CD4-positive, alpha-beta T cell (primary cell): ENCODE data around the gene EFEMP2. TPM values are rescaled to one million over a fixed set of nuclear protein-coding genes. Genes with fewer than 3 reads are reported as not detected.

Experiments used
- ATAC-seq: fragments of 200-7000 bp; cut with Tn5 transposase; one replicate; pipeline ENCODE4 v1.10.0; 2022; ENCODE audit warnings: mild to moderate bottlenecking; ENCODE audit not compliant: poor library complexity
- CTCF ChIA-PET: fragments of 350-600 bp; sonication (Branson Sonifier 250); formaldehyde crosslinking; loops from one replicate; lab custom pipeline; 2021; ENCODE audit warnings: antibody characterized with exemption, inconsistent platforms; lab: Charles Lee
- POLR2A ChIA-PET: fragments of 350-600 bp; sonication (Branson Sonifier 250); formaldehyde crosslinking; loops from one replicate; lab custom pipeline; 2021; ENCODE audit warnings: antibody characterized with exemption, inconsistent platforms; lab: Charles Lee
- DNase-seq, 14 experiments: peaks; one replicate each; pipeline ENCODE4 v3.0.0-alpha.2; 2013 to 2020; ENCODE audit warnings: mixed read lengths in 2 of 14
- H3K27ac ChIP-seq, 2 donors: one replicate each; pipeline versions ENCODE4 v1.5.1 to v1.7.0; 2013; ENCODE audit warnings: low read length in 2 of 2, low read depth in 1 of 2, mild to moderate bottlenecking in 1 of 2
- H3K27me3 ChIP-seq, 2 experiments: 1 replicate in 1 of 2; 2 replicates in 1 of 2; pipeline versions ENCODE4 v1.6.1 to v1.7.0; 2013; ENCODE audit warnings: low read length in 2 of 2, control low read depth in 1 of 2, mild to moderate bottlenecking in 1 of 2, moderate library complexity in 1 of 2; ENCODE audit not compliant: insufficient read depth in 2 of 2, control insufficient read depth in 1 of 2
- H3K36me3 ChIP-seq: one replicate; pipeline ENCODE4 v1.6.1; 2013; ENCODE audit warnings: low read length, control low read depth; ENCODE audit not compliant: insufficient read depth
- H3K4me1 ChIP-seq: one replicate; pipeline ENCODE4 v1.6.1; 2013; ENCODE audit warnings: low read length, control low read depth; ENCODE audit not compliant: insufficient read depth
- H3K4me3 ChIP-seq: one replicate; pipeline ENCODE4 v1.5.1; 2013; ENCODE audit warnings: mild to moderate bottlenecking, low read length, moderate library complexity
- H3K9me3 ChIP-seq, 2 experiments: 1 replicate in 1 of 2; 2 replicates in 1 of 2; pipeline versions ENCODE4 v1.6.1 to v1.7.0; 2013; ENCODE audit warnings: low read length in 2 of 2, mild to moderate bottlenecking in 2 of 2, control low read depth in 1 of 2, moderate library complexity in 1 of 2; ENCODE audit not compliant: control insufficient read depth in 1 of 2, insufficient read depth in 1 of 2
- H3K27ac Mint-ChIP-seq: one replicate; pipeline ENCODE4 v1.8.0; 2020; ENCODE audit warnings: mixed read lengths
- H3K27me3 Mint-ChIP-seq: one replicate; pipeline ENCODE4 v1.8.0; 2021; ENCODE audit warnings: mixed read lengths
- H3K36me3 Mint-ChIP-seq: one replicate; pipeline ENCODE4 v1.8.0; 2021; ENCODE audit warnings: low read depth, mixed read lengths
- H3K4me1 Mint-ChIP-seq: one replicate; pipeline ENCODE4 v1.8.0; 2021; ENCODE audit warnings: low read depth, mixed read lengths
- H3K4me3 Mint-ChIP-seq: one replicate; pipeline ENCODE4 v1.8.0; 2020; ENCODE audit warnings: mild to moderate bottlenecking, mixed read lengths
- H3K9me3 Mint-ChIP-seq: one replicate; pipeline ENCODE4 v1.8.0; 2020; ENCODE audit warnings: mixed read lengths
- CTCF ChIP-seq: fragments of 200-600 bp; IDR thresholded peaks from one replicate; pipeline ENCODE4 v1.8.0; 2022; ENCODE audit warnings: antibody characterized with exemption, mild to moderate bottlenecking
- intact Hi-C, 2 experiments: fragments of 100-400 bp; cut with DNase I in 1 of 2; cut with micrococcal nuclease in 1 of 2; formaldehyde crosslinking; loops; one replicate each; pipeline versions ENCODE4 v1.15.1 to v1.9.0; 2023 to 2025; cut with DNase I, micrococcal nuclease
- total RNA-seq, 174 experiments: library from RNA in 2 of 174; stranded (reverse) in 2 of 174; gene quantifications; one replicate each; pipeline ENCODE4 v1.2.3 and lab custom pipeline; 2021 to 2026

The EFEMP2 gene
- total RNA-seq, 2 experiments from 2014 or later: 5.2 to 5.9 TPM

GRCh38 chr11:65869643-65870306 is 2.8 kb downstream of the EFEMP2 start:
- H3K27ac ChIP-seq: no peak overlapping the region
- peaks cover 33% of the 10 kb centered on the region for H3K36me3 ChIP-seq
- peaks cover 41% of the 10 kb centered on the region for H3K4me1 ChIP-seq
- Mint-ChIP-seq H3K27me3 (no peaks in the 10 kb centered on the region), H3K36me3 (peaks cover 27% of the 10 kb centered on the region), H3K4me1 (peaks cover 16% of the 10 kb centered on the region), H3K9me3 (no peaks in the 10 kb centered on the region), H3K4me3 (peak overlapping the region; percentile 42), H3K27ac (no peak overlapping the region)
- CTCF ChIA-PET: interaction anchor here (1.0 to 1.8 kb wide), 3 partner anchors 10 to 19 kb away, joined by 3 to 14 read pairs (median 3); partner anchors contain the start of genes FIBP and MUS81
- no peaks in the 10 kb centered on the region for H3K27me3 ChIP-seq
- no peak for DNase-seq
- H3K9me3 ChIP-seq: no peaks in the 10 kb centered on the region
- POLR2A ChIA-PET: interaction anchor here (0.9 to 7.1 kb wide), 4 partner anchors 10 to 29 kb away, joined by 3 to 137 read pairs (median 4); partner anchors contain the start of genes CFL1, FIBP and MUS81
- H3K4me3 ChIP-seq: no peak overlapping the region
- intact Hi-C loops: no loop called here
- no peak for TF ChIP-seq CTCF
- no peak for ATAC-seq

- DNase-seq: peak in 1 of 14 experiments; percentile 1
- Mint-ChIP-seq H3K9me3 (no peaks in the 10 kb centered on the region), H3K4me1 (peaks cover 16% of the 10 kb centered on the region), H3K27ac (peak overlapping the region; percentile 24), H3K27me3 (no peaks in the 10 kb centered on the region), H3K4me3 (no peak overlapping the region), H3K36me3 (peaks cover 35% of the 10 kb centered on the region)
- H3K27ac ChIP-seq: no peak overlapping the region
- H3K36me3 ChIP-seq: peaks cover 42% of the 10 kb centered on the region
- peaks cover 38% of the 10 kb centered on the region for H3K4me1 ChIP-seq
- TF ChIP-seq CTCF: no peak
- ATAC-seq: no peak
- intact Hi-C loops: no loop called here
- no peaks in the 10 kb centered on the region for H3K9me3 ChIP-seq
- CTCF ChIA-PET: interaction anchor here (1.0 to 1.8 kb wide), 3 partner anchors 9 to 22 kb away, joined by 3 to 14 read pairs (median 3); partner anchors contain the start of genes CCDC85B and MUS81
- H3K27me3 ChIP-seq: no peaks in the 10 kb centered on the region
- no peak overlapping the region for H3K4me3 ChIP-seq
- POLR2A ChIA-PET: interaction anchor here (0.8 to 7.1 kb wide), 4 partner anchors 9 to 370 kb away, joined by 3 to 137 read pairs (median 4); partner anchors contain the start of genes CCDC85B, CFL1, FIBP and MALAT1
These were observed 3.7 kb downstream of the EFEMP2 start for GRCh38 chr11:65868907-65869306.

GRCh38 chr11:65868076-65868667 is 4.4 kb downstream of the EFEMP2 start:
- intact Hi-C loops: no loop called here
- H3K9me3 Mint-ChIP-seq: no peaks in the 10 kb centered on the region
- ATAC-seq (peak; percentile 87), DNase-seq (peak in 5 of 14 experiments; percentile 34 to 58 (median 40))
- no peaks in the 10 kb centered on the region for H3K27me3 Mint-ChIP-seq
- peak overlapping the region; percentile 24 for H3K27ac Mint-ChIP-seq
- Histone ChIP-seq H3K36me3 (peaks cover 49% of the 10 kb centered on the region), H3K27me3 (no peaks in the 10 kb centered on the region), H3K27ac (no peak overlapping the region), H3K4me1 (peaks cover 38% of the 10 kb centered on the region), H3K4me3 (no peak overlapping the region), H3K9me3 (no peaks in the 10 kb centered on the region)
- ChIA-PET POLR2A (interaction anchor here (0.8 to 7.1 kb wide), 3 partner anchors 9 to 369 kb away, joined by 3 to 137 read pairs (median 6); partner anchors contain the start of genes CCDC85B, CFL1, MALAT1 and MUS81), CTCF (interaction anchor here (1.2 to 1.8 kb wide), 2 partner anchors 8 to 23 kb away, joined by 3 to 14 read pairs; partner anchors contain the start of genes CCDC85B and MUS81)
- no peak for TF ChIP-seq CTCF
- peak overlapping the region; percentile 38 for H3K4me3 Mint-ChIP-seq
- peaks cover 43% of the 10 kb centered on the region for H3K36me3 Mint-ChIP-seq
- H3K4me1 Mint-ChIP-seq: peaks cover 11% of the 10 kb centered on the region
